Measurements from ENCODE around the gene CDH12. TPM values are rescaled to one million over a fixed set of nuclear protein-coding genes. Genes with fewer than 3 reads are reported as not detected.

The CDH12 gene
- total RNA-seq, 1 experiment from 2014 or later, result not detected

- Histone ChIP-seq H3K4me1 (ENCODE audit: insufficient read depth, low read length) (no peaks in the 10 kb centered on the region; the same call in 1 of the 2 replicates), H4K8ac (replicated peaks; ENCODE audit: insufficient read length, low read depth, low read length) (no peak overlapping the region), H3K27ac (ENCODE audit: insufficient read length, low read depth, low read length) (no peak overlapping the region), H2BK12ac (ENCODE audit: insufficient read length, low read depth, low read length) (no peak overlapping the region), H2BK5ac (ENCODE audit: insufficient read length, low read length) (no peak overlapping the region), H2BK120ac (ENCODE audit: low read depth, low read length, poor library complexity, severe bottlenecking) (no peak overlapping the region), H3K4ac (ENCODE audit: low read depth, low read length) (no peak overlapping the region), H3K18ac (ENCODE audit: insufficient read length, low read depth, low read length) (no peak overlapping the region), H2AFZ (ENCODE audit: low read length) (no peak overlapping the region), H3K56ac (ENCODE audit: insufficient read length, low read depth, low read length) (no peak overlapping the region), H3K23me2 (ENCODE audit: insufficient read length, low read depth, low read length, poor library complexity, severe bottlenecking) (peaks cover 3% of the 10 kb centered on the region), H3T11ph (ENCODE audit: low read length) (no peak overlapping the region), H3K79me1 (ENCODE audit: insufficient read depth, low read depth, low read length, poor library complexity, severe bottlenecking) (no peaks in the 10 kb centered on the region), H3K79me2 (ENCODE audit: insufficient read depth, low read length) (no peaks in the 10 kb centered on the region), H4K91ac (ENCODE audit: insufficient read length, low read depth, low read length) (no peak overlapping the region), H3K23ac (ENCODE audit: insufficient read length, low read depth, low read length) (no peak overlapping the region), H3K9ac (ENCODE audit: extremely low read depth, insufficient read length, low read length) (no peak overlapping the region), H3K9me3 (ENCODE audit: control insufficient read depth, low read depth, low read length) (no peaks in the 10 kb centered on the region), H2AK5ac (ENCODE audit: insufficient read length, low read length) (no peak overlapping the region), H3K27me3 (ENCODE audit: insufficient read depth, low read length) (no peaks in the 10 kb centered on the region), H4K5ac (ENCODE audit: insufficient read length, low read depth, low read length) (no peak overlapping the region), H2BK15ac (ENCODE audit: low read depth, low read length) (no peak overlapping the region), H2BK20ac (ENCODE audit: low read depth, low read length, poor library complexity, severe bottlenecking) (no peak overlapping the region), H3K4me2 (ENCODE audit: insufficient read depth, insufficient read length, low read length) (no peak overlapping the region), H4K20me1 (ENCODE audit: control insufficient read depth, insufficient read depth, insufficient read length) (no peaks in the 10 kb centered on the region), H3K14ac (ENCODE audit: insufficient read depth, low read length) (no peak overlapping the region)
- no peak for TF ChIP-seq CTCF (conservative IDR thresholded peaks at IDR 0.05)
- no peaks in the 10 kb centered on the region for H3K36me3 Mint-ChIP-seq (ENCODE audit: insufficient read depth in 1 of 3, low read depth in 3 of 3)
- H3K9me3 Mint-ChIP-seq, result no peaks in the 10 kb centered on the region
- H3K4me3 Mint-ChIP-seq, result no peak overlapping the region
- H3K27me3 Mint-ChIP-seq (ENCODE audit: low read depth), result peaks cover 25% of the 10 kb centered on the region
- no peak for DNase-seq
- H3K27ac Mint-ChIP-seq, result no peak overlapping the region
- no CpG with 5 or more reads among the region's 4 CpGs for WGBS (ENCODE audit: extremely low coverage, insufficient read length, low lambda C conversion rate)
- peaks cover 13 to 20% of the 10 kb centered on the region in 2 experiments for H3K4me1 Mint-ChIP-seq
Observed at GRCh38 chr5:22855824-22856223, 2.7 kb upstream of the CDH12 start.
